Measurements from ENCODE around the gene PARP9.

The PARP9 gene

GRCh38 chr3:122484985-122485384 is 79.1 kb downstream of the PARP9 start:
- no peak for DNase-seq (ENCODE audit: low read depth)

DNA sequence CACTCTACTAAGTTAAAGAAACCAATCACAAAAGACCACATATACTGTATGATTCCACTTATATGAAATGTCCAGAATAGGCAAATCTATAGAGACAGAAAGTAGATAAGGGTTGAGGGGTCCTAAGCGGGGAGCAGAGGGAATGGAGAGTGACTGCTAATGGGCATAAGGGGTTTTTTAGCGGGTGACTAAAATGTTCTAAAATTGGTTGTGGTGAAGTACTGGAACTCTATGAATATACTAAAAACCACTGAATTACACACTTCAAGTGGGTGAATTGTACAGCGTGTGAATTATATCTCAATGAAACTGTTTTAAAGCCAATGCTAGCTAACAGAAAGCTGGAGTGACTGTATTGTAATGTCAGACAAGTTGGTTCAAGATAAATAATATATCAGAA is 82.7 kb downstream of the PARP9 start:
- DNase-seq (ENCODE audit: low read depth): no peak

Data from activated T-cell treated with anti-CD3 and anti-CD28 coated beads for 48 hours (primary cell).